ENCODE data around the gene CCND1.

GRCh38 chr11:69697861-69698260, 56.9 kb downstream of the CCND1 start:
- TF ChIP-seq, protein P1, sequence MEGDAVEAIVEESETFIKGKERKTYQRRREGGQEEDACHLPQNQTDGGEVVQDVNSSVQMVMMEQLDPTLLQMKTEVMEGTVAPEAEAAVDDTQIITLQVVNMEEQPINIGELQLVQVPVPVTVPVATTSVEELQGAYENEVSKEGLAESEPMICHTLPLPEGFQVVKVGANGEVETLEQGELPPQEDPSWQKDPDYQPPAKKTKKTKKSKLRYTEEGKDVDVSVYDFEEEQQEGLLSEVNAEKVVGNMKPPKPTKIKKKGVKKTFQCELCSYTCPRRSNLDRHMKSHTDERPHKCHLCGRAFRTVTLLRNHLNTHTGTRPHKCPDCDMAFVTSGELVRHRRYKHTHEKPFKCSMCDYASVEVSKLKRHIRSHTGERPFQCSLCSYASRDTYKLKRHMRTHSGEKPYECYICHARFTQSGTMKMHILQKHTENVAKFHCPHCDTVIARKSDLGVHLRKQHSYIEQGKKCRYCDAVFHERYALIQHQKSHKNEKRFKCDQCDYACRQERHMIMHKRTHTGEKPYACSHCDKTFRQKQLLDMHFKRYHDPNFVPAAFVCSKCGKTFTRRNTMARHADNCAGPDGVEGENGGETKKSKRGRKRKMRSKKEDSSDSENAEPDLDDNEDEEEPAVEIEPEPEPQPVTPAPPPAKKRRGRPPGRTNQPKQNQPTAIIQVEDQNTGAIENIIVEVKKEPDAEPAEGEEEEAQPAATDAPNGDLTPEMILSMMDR (IDR thresholded peaks at IDR 0.05) = no peak
- no peak for TF ChIP-seq POLR2A (IDR thresholded peaks at IDR 0.05)

Measured in right lobe of liver (tissue), 4 donors.